ENCODE results near the gene MAB21L3.

MAB21L3 gene

DNA sequence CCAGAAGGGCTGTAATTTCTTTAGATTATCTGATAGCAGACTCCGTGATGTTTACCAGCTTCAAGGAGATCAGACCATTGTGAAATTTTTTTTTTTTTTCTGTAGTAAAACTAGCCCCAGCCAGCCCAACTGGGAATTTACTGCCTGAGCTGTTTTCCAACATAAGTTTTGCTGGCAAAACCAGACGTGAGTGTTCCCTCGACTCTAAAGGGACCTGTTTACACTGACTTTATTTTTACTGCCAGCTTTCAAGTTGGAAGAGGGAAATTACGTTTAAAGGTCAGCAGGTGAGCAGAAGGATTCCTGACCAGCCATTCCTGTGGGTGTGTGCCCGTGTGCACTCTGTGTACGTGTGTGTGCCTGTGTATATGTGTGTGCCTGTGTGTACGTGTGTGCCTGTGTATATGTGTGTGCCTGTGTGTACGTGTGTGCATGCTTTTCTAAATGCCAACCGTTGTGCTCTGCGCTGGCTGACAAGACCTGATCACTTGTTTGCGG is 374 bp downstream of the MAB21L3 start:
- DNase-seq (no peak), ATAC-seq (no peak)

GRCh38 chr1:116112388-116113140 is 1.4 kb downstream of the MAB21L3 start:
- DNase-seq (no peak), ATAC-seq (no peak)

GRCh38 chr1:116113615-116114014 is 2.4 kb downstream of the MAB21L3 start:
- no peak for DNase-seq
- no peak for ATAC-seq

DNA sequence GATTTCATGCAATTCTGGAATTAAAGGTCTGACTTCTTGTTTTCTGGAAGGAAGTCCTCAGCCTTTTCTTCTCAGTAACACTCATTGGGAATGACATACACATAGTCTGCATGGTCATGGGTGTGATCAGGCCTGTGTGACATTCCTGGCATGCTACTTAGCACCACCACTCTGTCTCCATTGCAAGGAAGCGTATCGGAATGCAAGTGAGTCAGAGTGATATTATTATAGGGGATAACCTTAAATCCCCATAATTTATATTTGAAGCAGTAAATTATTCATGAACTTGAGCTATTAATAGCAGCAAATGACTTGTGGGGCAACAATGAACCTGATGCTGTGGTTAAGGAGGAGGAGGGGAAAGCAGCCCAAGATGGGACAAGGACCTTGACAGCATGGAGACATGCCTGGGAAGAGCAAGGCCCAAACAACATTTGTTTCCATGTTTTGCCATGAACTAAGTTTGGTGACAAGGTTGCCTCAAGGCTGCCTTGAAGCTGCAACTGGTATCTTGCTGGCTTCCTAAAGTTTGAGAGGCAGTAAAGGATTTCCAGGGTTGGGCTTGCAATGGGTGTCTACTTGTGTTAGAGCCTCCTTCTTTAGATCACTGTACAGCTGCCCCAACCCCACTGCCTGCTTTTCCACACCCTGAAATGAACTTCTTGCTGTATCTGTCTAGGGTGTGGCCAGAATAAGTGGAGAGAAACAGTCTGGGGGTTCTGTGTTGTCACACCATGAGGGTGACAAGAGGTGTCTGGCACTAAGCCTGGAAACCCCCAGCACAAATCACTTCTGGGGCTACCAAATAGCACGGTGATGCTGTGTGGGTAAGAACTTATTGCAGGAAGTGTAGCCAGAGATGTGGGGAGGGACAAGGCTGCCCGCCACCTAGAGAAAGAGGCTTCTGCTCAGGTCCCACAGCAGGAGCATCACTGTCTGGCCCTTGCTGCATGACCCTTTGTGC is 4.6 kb downstream of the MAB21L3 start:
- no peak for DNase-seq
- ATAC-seq: no peak

GRCh38 chr1:116118471-116118870 is 7.3 kb downstream of the MAB21L3 start:
- ATAC-seq (no peak), DNase-seq (no peak)

DNA sequence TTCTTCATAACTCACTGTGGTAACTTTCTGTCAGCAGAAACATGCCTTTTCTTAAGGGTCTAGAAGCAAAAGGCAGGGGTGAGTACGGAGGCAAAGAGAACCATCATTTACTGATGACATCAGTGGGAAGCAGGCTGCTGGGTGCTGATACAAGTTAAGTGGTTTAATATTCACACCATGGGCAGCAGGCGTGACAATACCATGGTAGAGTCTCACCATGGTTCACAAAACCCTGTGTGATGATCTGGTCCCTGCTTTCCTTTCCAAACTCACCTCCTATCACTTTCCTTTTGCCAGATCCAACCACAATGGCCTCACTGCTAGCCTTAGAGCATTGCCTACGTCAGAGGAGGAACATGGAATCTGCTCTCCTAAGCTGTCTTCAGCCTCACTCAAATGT is 8.7 kb downstream of the MAB21L3 start:
- ATAC-seq (no peak), DNase-seq (no peak)

- ATAC-seq: no peak
Observed at GRCh38 chr1:116122955-116123757, 12.0 kb downstream of the MAB21L3 start.

DNA sequence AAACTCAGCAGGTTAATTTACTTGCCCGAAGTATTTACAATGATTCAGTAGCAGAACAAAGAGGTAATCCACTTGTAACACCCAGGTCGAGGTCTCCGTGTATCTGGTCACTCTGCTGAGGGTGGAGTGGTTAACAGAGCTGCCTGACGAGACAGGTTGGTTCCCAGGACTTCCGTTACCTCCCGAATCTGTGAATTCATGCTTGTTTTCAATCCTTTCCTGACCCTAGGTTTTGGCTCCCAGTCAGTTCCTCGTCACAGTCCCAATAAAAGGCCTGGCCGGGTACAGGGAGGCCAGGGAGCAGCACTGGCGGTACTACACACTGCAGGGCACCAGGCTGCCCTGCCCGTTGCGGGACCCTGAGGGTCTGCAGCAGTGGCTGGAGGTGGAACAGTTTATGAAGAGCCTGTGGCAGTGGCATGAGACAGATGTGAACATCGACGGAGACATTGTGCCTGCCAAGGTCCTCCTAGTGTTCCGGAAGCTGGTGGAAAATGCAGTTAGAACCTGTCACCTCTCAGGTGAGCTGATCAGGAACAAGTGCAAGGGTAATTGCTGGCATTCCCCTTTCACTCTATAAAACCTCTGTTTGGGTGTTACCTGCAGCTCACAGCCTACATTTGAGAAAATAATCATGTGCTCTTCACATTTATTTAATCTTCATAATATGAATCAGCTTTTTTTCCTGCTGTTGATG is 12.8 kb downstream of the MAB21L3 start:
- DNase-seq (no peak), ATAC-seq (no peak)

More at GRCh38 chr1:116122955-116123757, 12.0 kb downstream of the MAB21L3 start:
- no peak for DNase-seq

DNA sequence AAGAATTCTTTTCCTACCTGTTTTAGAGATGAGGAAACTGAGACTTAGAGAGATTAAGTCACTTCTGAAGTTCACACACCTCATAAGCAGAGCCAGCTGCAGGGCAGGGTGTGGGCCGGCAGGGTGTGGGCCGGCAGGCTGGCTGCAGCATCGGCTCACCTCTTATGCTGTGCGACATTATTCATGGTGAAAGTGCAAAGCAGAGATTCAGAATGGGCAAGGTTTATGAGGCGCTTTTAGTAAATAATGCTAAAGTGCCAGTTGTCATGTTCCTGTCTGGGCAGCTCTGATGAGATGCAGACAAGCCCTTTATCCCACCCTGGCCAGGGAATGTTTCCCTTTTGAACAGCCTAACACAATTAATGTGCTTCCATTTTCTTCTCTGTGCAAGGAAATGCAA is 14.6 kb downstream of the MAB21L3 start:
- ATAC-seq: no peak
- no peak for DNase-seq

- ATAC-seq: peak; percentile 25
Observed at GRCh38 chr1:116126281-116126680, 15.1 kb downstream of the MAB21L3 start.

DNA sequence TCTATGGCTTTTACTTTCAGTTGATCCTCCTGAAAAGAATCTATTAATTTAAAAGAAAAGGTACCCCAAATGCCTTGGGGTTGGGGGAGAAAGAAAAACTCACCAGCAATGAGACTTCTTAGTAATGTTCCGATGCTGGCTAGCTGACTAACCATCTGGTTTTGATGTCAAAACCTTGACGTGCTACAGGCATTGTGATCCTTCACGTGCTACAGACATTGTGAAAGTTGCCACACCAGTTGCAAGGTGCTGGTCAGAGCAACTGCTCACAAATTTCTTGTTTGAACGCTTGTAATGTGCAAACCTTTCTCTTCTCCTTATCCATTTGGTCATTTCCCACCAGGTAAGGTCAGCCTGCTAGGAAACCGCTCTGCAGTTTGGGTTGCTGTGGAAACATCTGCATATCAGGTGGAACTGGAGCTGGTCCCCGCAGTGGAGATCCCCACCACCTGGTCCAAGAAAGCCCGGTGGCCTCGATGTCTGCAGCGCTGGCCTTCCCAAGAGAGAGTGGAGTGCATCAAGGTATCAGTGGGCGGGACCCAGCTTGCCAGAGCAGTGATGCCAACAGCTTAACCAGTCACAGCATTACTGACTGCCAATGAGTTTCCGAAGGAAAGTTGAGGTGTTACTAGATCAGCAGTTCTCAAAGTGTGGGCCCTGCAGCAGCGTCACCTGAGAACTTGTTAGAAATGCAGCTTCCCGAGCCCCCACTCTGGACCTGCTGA is 16.1 kb downstream of the MAB21L3 start:
- DNase-seq (peak; percentile 20), ATAC-seq (peak; percentile 29)

More at GRCh38 chr1:116126281-116126680, 15.1 kb downstream of the MAB21L3 start:
- DNase-seq: peak; percentile 30

DNA sequence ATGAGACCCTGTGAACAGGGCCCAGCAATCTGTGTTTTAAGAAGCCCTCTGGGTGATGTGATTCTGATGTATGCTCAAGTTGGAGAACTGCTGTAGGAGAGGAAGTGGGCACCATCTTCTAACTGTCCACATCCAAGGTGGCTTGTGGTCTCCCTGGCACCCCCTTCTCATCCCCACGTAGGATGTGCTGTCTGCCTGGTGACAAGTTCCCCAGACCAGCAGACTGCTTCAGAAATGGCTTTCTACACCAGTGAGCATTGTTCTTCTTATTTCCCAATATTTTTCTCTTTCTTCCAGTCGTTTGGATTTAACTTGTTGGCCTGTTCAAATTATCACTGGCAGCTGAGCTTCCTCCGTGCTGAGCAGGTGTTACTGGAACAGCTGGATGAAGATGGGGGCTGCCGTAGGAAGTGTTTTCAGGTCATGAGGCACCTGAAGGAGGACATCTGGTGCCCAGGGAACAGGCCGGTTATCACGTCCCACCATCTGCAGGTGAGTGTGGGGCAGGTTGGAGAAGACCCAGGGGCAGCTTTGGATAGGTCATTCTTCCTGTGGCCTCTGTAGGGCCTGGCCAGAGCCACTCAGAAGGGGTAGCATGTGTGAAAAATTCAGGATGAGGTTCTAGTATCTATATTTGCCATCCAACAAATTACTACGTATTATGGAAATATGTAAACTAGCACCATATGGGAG is 16.8 kb downstream of the MAB21L3 start:
- DNase-seq: no peak
- ATAC-seq: no peak

GRCh38 chr1:116128664-116129063 is 17.5 kb downstream of the MAB21L3 start:
- DNase-seq: peak; percentile 66
- ATAC-seq: peak; percentile 92

GRCh38 chr1:116129537-116129936 is 18.3 kb downstream of the MAB21L3 start:
- ATAC-seq (no peak), DNase-seq (no peak)

GRCh38 chr1:116130356-116130755 is 19.2 kb downstream of the MAB21L3 start:
- ATAC-seq (no peak), DNase-seq (no peak)

- no peak for DNase-seq
- no peak for ATAC-seq
Observed at GRCh38 chr1:116131170-116131569, 20.0 kb downstream of the MAB21L3 start.

DNA sequence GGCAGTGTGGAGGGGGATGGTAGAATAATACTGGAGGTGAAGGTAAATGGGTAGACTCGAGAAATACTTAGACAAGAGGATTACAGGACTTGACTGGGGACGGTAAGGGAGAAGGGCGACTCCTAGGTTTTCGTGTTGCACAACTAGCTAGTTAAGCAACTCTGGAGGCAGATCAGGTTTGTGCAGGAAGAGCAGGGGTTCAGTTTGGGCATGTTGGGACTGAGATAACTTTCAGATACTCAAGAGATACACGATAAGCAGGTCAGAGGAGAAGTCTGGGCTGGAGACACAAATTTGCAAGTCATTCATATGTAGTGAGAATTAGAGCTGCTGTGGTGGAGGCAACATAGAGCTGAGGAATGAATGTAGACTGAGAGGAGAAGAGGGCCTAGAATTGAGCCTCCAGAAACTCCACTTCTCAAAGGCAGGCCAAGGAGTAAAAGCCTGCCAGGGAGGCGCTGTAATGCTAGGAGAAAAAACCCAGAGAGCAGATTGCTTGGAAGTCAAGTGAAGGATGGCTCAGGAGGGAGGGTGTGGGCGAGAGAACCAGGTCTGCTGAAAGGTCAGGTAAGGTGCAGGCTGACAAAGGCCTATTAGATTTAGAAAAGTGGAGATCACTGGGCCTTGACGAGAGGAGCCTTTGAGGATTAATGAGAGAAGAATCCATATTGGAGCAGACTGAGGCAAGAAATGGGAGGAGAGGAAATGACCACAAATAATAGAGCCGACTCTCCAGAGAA is 20.8 kb downstream of the MAB21L3 start:
- DNase-seq (no peak), ATAC-seq (no peak)

- ATAC-seq (no peak), DNase-seq (no peak)
Observed at GRCh38 chr1:116133696-116134475, 22.7 kb downstream of the MAB21L3 start.

GRCh38 chr1:116134476-116134773 is 23.2 kb downstream of the MAB21L3 start:
- no peak for ATAC-seq
- no peak for DNase-seq

All from stimulated activated naive CD8-positive, alpha-beta T cell treated with anti-CD3 and anti-CD28 coated beads, Interleukin-15, Interleukin-2, amounts not matched to agents 100 U/mL and 50 U/mL, for 24 hours (primary cell).